ENCODE data around the gene GJA4.
"Not testable (repeated sequence)": the region's sequence is repeated elsewhere in the genome, so short reads cannot be mapped to it uniquely, and the experiment has no call there.

GJA4 gene

GRCh38 chr1:34795916-34796315, 3.1 kb downstream of the GJA4 start:
- H3K27ac ChIP-seq (ENCODE audit: low read length) = no peak overlapping the region
- no peaks in the 10 kb centered on the region for H3K9me3 ChIP-seq (ENCODE audit: control insufficient read depth in 1 of 2, low read length in 2 of 2)
- H3K4me1 ChIP-seq (ENCODE audit: control insufficient read depth in 1 of 2, insufficient read depth in 2 of 2, low read length in 2 of 2) = peaks cover 0 to 4% of the 10 kb centered on the region in 2 donors
- H3K36me3 ChIP-seq (ENCODE audit: control insufficient read depth in 1 of 2, insufficient read depth in 2 of 2, low read length in 2 of 2) = peaks cover 0 to 14% of the 10 kb centered on the region in 2 donors
- H3K4me3 ChIP-seq (ENCODE audit: low read depth in 1 of 2, low read length in 2 of 2) = peak overlapping the region; percentile 6 to 17
- H3K27me3 ChIP-seq (ENCODE audit: low read depth, low read length) = peaks cover 9% of the 10 kb centered on the region

DNA sequence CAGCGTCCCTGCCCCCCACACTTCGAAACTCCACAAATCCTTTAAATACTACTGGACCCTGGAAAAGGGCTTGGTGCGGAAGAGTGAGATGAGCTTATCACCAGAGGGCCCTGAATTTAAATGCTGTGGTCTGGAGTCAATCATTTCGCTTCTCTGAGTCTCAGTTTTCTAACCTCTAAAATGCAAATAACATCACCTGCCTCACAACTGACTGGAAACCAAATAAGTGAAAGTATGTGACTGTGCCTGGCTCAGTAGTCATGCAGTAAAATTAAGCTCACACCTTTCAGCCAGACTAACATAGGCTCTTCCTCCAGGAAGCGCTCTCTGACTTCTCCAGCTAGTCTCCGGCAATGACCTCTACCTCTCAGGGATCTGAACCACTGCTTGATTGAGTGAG, 4.2 kb downstream of the GJA4 start:
- H3K4me3 ChIP-seq (ENCODE audit: low read depth in 1 of 2, low read length in 2 of 2) = no peak overlapping the region
- no peak overlapping the region for H3K27ac ChIP-seq (ENCODE audit: low read length)

GRCh38 chr1:34800214-34800613, 7.4 kb downstream of the GJA4 start:
- H3K36me3 ChIP-seq (ENCODE audit: control insufficient read depth in 1 of 2, insufficient read depth in 2 of 2, low read length in 2 of 2) = peaks cover 0 to 5% of the 10 kb centered on the region in 2 donors
- H3K27me3 ChIP-seq (ENCODE audit: low read depth, low read length) = no peaks in the 10 kb centered on the region
- no peaks in the 10 kb centered on the region for H3K9me3 ChIP-seq (ENCODE audit: control insufficient read depth in 1 of 2, low read length in 2 of 2)
- H3K4me1 ChIP-seq (ENCODE audit: control insufficient read depth in 1 of 2, insufficient read depth in 2 of 2, low read length in 2 of 2) = no peaks in the 10 kb centered on the region
- no peak overlapping the region for H3K27ac ChIP-seq (ENCODE audit: low read length)
- H3K4me3 ChIP-seq (ENCODE audit: low read depth in 1 of 2, low read length in 2 of 2) = no peak overlapping the region

More for the DNA sequence above, 4.2 kb downstream of the GJA4 start:
- peaks cover 6% of the 10 kb centered on the region for H3K27me3 ChIP-seq (ENCODE audit: low read depth, low read length)
- no peaks in the 10 kb centered on the region for H3K9me3 ChIP-seq (ENCODE audit: control insufficient read depth in 1 of 2, low read length in 2 of 2)
- H3K36me3 ChIP-seq (ENCODE audit: control insufficient read depth in 1 of 2, insufficient read depth in 2 of 2, low read length in 2 of 2) = peaks cover 0 to 14% of the 10 kb centered on the region in 2 donors
- H3K4me1 ChIP-seq (ENCODE audit: control insufficient read depth in 1 of 2, insufficient read depth in 2 of 2, low read length in 2 of 2) = peaks cover 0 to 4% of the 10 kb centered on the region in 2 donors

DNA sequence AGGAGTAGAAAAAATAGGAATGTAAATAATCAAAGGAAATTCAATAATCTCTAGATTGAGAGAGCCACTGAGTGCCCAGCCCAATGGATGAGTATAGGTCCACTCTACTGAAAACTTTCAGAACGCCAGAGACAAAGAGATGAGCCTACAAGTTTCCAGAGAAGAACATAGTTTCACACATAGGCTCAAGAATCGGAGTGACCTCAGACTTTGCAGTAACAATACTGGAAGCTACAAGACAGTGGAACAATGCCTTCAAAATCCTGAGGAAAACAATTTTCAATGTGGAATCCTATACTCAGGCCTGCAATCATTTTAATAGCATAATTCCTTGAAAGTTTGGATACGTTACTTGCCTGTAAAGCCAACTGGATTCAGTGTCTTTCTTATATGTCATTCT, 11.0 kb downstream of the GJA4 start:
- no peaks in the 10 kb centered on the region for H3K27me3 ChIP-seq (ENCODE audit: low read depth, low read length)
- no peaks in the 10 kb centered on the region for H3K4me1 ChIP-seq (ENCODE audit: control insufficient read depth in 1 of 2, insufficient read depth in 2 of 2, low read length in 2 of 2)
- peaks cover 0 to 5% of the 10 kb centered on the region in 2 donors for H3K36me3 ChIP-seq (ENCODE audit: control insufficient read depth in 1 of 2, insufficient read depth in 2 of 2, low read length in 2 of 2)
- no peak overlapping the region for H3K4me3 ChIP-seq (ENCODE audit: low read depth in 1 of 2, low read length in 2 of 2)
- no peaks in the 10 kb centered on the region for H3K9me3 ChIP-seq (ENCODE audit: control insufficient read depth in 1 of 2, low read length in 2 of 2)
- no peak overlapping the region for H3K27ac ChIP-seq (ENCODE audit: low read length)

GRCh38 chr1:34806396-34806795, 13.6 kb downstream of the GJA4 start:
- Histone ChIP-seq H3K27me3 (ENCODE audit: low read depth, low read length) (no peaks in the 10 kb centered on the region), H3K4me1 (ENCODE audit: control insufficient read depth in 1 of 2, insufficient read depth in 2 of 2, low read length in 2 of 2) (no peaks in the 10 kb centered on the region), H3K4me3 (ENCODE audit: low read depth in 1 of 2, low read length in 2 of 2) (no peak overlapping the region), H3K27ac (ENCODE audit: low read length) (no peak overlapping the region), H3K9me3 (ENCODE audit: control insufficient read depth in 1 of 2, low read length in 2 of 2) (no peaks in the 10 kb centered on the region), H3K36me3 (ENCODE audit: control insufficient read depth in 1 of 2, insufficient read depth in 2 of 2, low read length in 2 of 2) (peaks cover 0 to 5% of the 10 kb centered on the region in 2 donors)

DNA sequence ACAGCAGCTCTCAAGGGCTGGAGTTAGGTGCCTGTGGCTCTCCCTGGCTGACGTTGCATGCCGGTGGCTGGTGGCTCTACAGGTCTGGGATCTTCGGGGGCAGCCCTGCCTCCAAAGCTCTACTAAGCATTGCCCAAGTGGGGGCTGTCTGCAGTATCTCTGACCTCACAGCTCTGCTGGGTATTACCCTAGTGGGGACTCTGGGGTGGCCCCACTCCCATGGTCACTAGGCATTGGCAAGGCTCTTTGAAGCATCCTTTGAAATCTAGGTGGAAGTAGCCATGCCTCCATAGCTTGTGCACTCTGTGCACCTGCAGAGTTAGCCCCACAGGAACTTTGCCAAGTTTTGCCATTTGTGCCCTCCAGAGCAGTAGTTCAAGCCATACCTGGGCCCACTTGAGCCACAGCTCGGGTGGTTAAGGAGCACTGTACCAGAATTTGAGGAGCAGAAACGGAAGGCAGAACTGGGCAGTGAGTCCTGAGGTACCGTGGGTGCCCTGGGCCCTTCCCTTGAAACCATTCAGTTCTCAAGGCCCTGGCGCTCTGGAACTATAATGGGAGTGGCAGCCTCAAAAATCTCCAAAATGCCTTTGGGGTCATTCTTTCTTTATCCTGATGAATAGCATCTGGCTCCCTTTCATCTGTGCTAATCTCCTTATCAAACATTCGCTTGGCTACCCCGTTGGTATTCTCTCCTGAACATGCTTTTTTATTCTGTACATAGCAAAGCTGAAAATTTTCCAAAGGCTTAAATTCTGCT, 15.4 kb downstream of the GJA4 start:
- no peaks in the 10 kb centered on the region for H3K27me3 ChIP-seq (ENCODE audit: low read depth, low read length)
- peaks cover 0 to 5% of the 10 kb centered on the region in 2 donors for H3K36me3 ChIP-seq (ENCODE audit: control insufficient read depth in 1 of 2, insufficient read depth in 2 of 2, low read length in 2 of 2)
- no peaks in the 10 kb centered on the region for H3K4me1 ChIP-seq (ENCODE audit: control insufficient read depth in 1 of 2, insufficient read depth in 2 of 2, low read length in 2 of 2)
- H3K9me3 ChIP-seq (ENCODE audit: control insufficient read depth in 1 of 2, low read length in 2 of 2) = no peaks in the 10 kb centered on the region
- H3K4me3 ChIP-seq (ENCODE audit: low read depth in 1 of 2, low read length in 2 of 2) = no peak overlapping the region
- H3K27ac ChIP-seq (ENCODE audit: low read length) = no peak overlapping the region

DNA sequence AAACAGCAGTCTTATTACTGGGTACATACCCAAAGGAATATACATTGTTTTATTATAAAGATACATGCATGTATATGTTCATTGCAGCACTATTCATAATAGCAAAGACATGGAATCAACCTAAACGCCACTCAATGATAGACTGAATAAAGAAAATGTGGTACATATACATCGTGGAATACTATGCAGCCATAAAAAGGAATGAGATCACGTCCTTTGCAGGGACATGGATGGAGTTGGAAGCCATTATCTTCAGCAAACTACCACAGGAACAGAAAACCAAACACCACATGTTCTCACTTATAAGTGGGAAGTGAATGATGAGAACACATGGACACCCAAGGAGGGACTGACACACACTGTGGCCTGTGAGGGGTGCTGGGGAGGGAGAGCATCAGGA, 18.0 kb downstream of the GJA4 start:
- not testable (repeated sequence) for H3K36me3 ChIP-seq (ENCODE audit: control insufficient read depth in 1 of 2, insufficient read depth in 2 of 2, low read length in 2 of 2); H3K27me3 ChIP-seq (ENCODE audit: low read depth, low read length); H3K27ac ChIP-seq (ENCODE audit: low read length); H3K9me3 ChIP-seq (ENCODE audit: control insufficient read depth in 1 of 2, low read length in 2 of 2); H3K4me3 ChIP-seq (ENCODE audit: low read depth in 1 of 2, low read length in 2 of 2); H3K4me1 ChIP-seq (ENCODE audit: control insufficient read depth in 1 of 2, insufficient read depth in 2 of 2, low read length in 2 of 2)

DNA sequence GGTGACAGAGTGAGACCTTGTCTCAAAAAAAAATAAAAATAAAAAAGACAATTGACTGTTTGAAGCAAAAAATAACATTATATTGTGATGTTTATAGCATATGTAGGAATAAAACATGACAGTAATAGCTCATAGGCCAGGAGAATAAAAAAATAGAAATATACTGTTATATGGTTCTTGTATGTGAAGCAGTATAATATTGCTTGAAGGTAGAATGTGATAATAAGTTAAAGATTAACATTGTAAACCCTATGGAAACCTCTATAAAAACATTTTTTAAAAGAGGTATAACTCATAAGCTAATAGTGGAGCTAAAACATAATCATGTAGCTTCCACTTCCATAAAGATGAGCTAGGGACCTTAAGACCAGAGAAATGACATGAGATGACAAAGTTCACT, 23.5 kb downstream of the GJA4 start:
- H3K9me3 ChIP-seq (ENCODE audit: control insufficient read depth in 1 of 2, low read length in 2 of 2) = no peaks in the 10 kb centered on the region
- no peak overlapping the region for H3K27ac ChIP-seq (ENCODE audit: low read length)
- H3K36me3 ChIP-seq (ENCODE audit: control insufficient read depth in 1 of 2, insufficient read depth in 2 of 2, low read length in 2 of 2) = peaks cover 0 to 3% of the 10 kb centered on the region in 2 donors
- H3K4me1 ChIP-seq (ENCODE audit: control insufficient read depth in 1 of 2, insufficient read depth in 2 of 2, low read length in 2 of 2) = no peaks in the 10 kb centered on the region
- H3K27me3 ChIP-seq (ENCODE audit: low read depth, low read length) = no peaks in the 10 kb centered on the region
- no peak overlapping the region for H3K4me3 ChIP-seq (ENCODE audit: low read depth in 1 of 2, low read length in 2 of 2)

GRCh38 chr1:34816778-34817177, 24.0 kb downstream of the GJA4 start:
- Histone ChIP-seq H3K27ac (ENCODE audit: low read length) (no peak overlapping the region), H3K9me3 (ENCODE audit: control insufficient read depth in 1 of 2, low read length in 2 of 2) (no peaks in the 10 kb centered on the region), H3K4me3 (ENCODE audit: low read depth in 1 of 2, low read length in 2 of 2) (no peak overlapping the region), H3K4me1 (ENCODE audit: control insufficient read depth in 1 of 2, insufficient read depth in 2 of 2, low read length in 2 of 2) (no peaks in the 10 kb centered on the region), H3K27me3 (ENCODE audit: low read depth, low read length) (no peaks in the 10 kb centered on the region), H3K36me3 (ENCODE audit: control insufficient read depth in 1 of 2, insufficient read depth in 2 of 2, low read length in 2 of 2) (peaks cover 0 to 3% of the 10 kb centered on the region in 2 donors)

- H3K36me3 ChIP-seq (ENCODE audit: control insufficient read depth in 1 of 2, insufficient read depth in 2 of 2, low read length in 2 of 2); H3K4me1 ChIP-seq (ENCODE audit: control insufficient read depth in 1 of 2, insufficient read depth in 2 of 2, low read length in 2 of 2); H3K27ac ChIP-seq (ENCODE audit: low read length); H3K4me3 ChIP-seq (ENCODE audit: low read depth in 1 of 2, low read length in 2 of 2); H3K9me3 ChIP-seq (ENCODE audit: control insufficient read depth in 1 of 2, low read length in 2 of 2); H3K27me3 ChIP-seq (ENCODE audit: low read depth, low read length): not testable (repeated sequence)
These were observed 26.1 kb downstream of the GJA4 start for GRCh38 chr1:34818862-34819261.

GRCh38 chr1:34822202-34822601, 29.4 kb downstream of the GJA4 start:
- H3K27ac ChIP-seq (ENCODE audit: low read length) = no peak overlapping the region
- no peak overlapping the region for H3K4me3 ChIP-seq (ENCODE audit: low read depth in 1 of 2, low read length in 2 of 2)
- H3K36me3 ChIP-seq (ENCODE audit: control insufficient read depth in 1 of 2, insufficient read depth in 2 of 2, low read length in 2 of 2) = peaks cover 0 to 3% of the 10 kb centered on the region in 2 donors
- H3K9me3 ChIP-seq (ENCODE audit: control insufficient read depth in 1 of 2, low read length in 2 of 2) = peaks cover 0 to 6% of the 10 kb centered on the region in 2 donors
- no peaks in the 10 kb centered on the region for H3K4me1 ChIP-seq (ENCODE audit: control insufficient read depth in 1 of 2, insufficient read depth in 2 of 2, low read length in 2 of 2)
- no peaks in the 10 kb centered on the region for H3K27me3 ChIP-seq (ENCODE audit: low read depth, low read length)
